NCI-H460 (cell line): ENCODE data around the gene MCM8. TPM values are rescaled to one million over a fixed set of nuclear protein-coding genes. Genes with fewer than 3 reads are reported as not detected.
A peak's percentile ranks its signal among the peaks of the same experiment; 100 is the strongest.
"Not testable (repeated sequence)": the region's sequence is repeated elsewhere in the genome, so short reads cannot be mapped to it uniquely, and the experiment has no call there.

Experiments used
- DNase-seq: peaks from one replicate; pipeline ENCODE4 v3.0.0-alpha.2; 2016; ENCODE audit warnings: low read depth; ENCODE audit errors: extremely low read depth
- total RNA-seq: library from RNA; depleted of rRNA; stranded (reverse); fragments of >200 nt; shearing (Covaris generic); gene quantifications from 2 replicates; pipeline ENCODE4 v1.2.3, GENCODE V29; 2014

MCM8 gene
- total RNA-seq, 1 experiment from 2014 or later: 18.6 TPM

GRCh38 chr20:5991623-5992441 lies 41.4 kb downstream of the MCM8 start:
- no peak for DNase-seq

- no peak for DNase-seq
Measured at GRCh38 chr20:5996765-5997164, 46.3 kb downstream of the MCM8 start.

GRCh38 chr20:5999783-6000182 lies 49.3 kb downstream of the MCM8 start:
- DNase-seq: no peak

- no peak for DNase-seq
Measured at GRCh38 chr20:6000871-6001270, 50.4 kb downstream of the MCM8 start.

- DNase-seq: no peak
Measured at GRCh38 chr20:6006603-6006949, 56.1 kb downstream of the MCM8 start.

- DNase-seq: no peak
Measured at GRCh38 chr20:6007094-6007528, 56.7 kb downstream of the MCM8 start.

- DNase-seq: no peak
Measured at GRCh38 chr20:6007529-6008103, 57.2 kb downstream of the MCM8 start.

- DNase-seq: peak; percentile 69
Measured at GRCh38 chr20:6008254-6008653, 57.8 kb downstream of the MCM8 start.

- DNase-seq: no peak
Measured at GRCh38 chr20:6012179-6012578, 61.7 kb downstream of the MCM8 start.

- no peak for DNase-seq
Measured at GRCh38 chr20:6014017-6014416, 63.6 kb downstream of the MCM8 start.

- DNase-seq: no peak
Measured at GRCh38 chr20:6014957-6015356, 64.5 kb downstream of the MCM8 start.

GRCh38 chr20:6017467-6017866 lies 67.0 kb downstream of the MCM8 start:
- no peak for DNase-seq

- no peak for DNase-seq
Measured at GRCh38 chr20:6017880-6018279, 67.4 kb downstream of the MCM8 start.

- DNase-seq: no peak
Measured at GRCh38 chr20:6024768-6025167, 74.3 kb downstream of the MCM8 start.

- no peak for DNase-seq
Measured at GRCh38 chr20:6026051-6026450, 75.6 kb downstream of the MCM8 start.

- DNase-seq: no peak
Measured at GRCh38 chr20:6028818-6029217, 78.4 kb downstream of the MCM8 start.

- no peak for DNase-seq
Measured at GRCh38 chr20:6029538-6029937, 79.1 kb downstream of the MCM8 start.

- no peak for DNase-seq
Measured at GRCh38 chr20:6030453-6031080, 80.1 kb downstream of the MCM8 start.

- not testable (repeated sequence) for DNase-seq
Measured at GRCh38 chr20:6032907-6033306, 82.5 kb downstream of the MCM8 start.

GRCh38 chr20:6034134-6034969 lies 83.9 kb downstream of the MCM8 start:
- DNase-seq: no peak

- DNase-seq: no peak
Measured at GRCh38 chr20:6036213-6036612, 85.8 kb downstream of the MCM8 start.
